ENCODE measurements around the gene CUX1. TPM values are rescaled to one million over a fixed set of nuclear protein-coding genes. Genes with fewer than 3 reads are reported as not detected.

CUX1 gene
- total and polyA plus RNA-seq, 2 of the 13 experiments (the other 11 are each of a cell fraction or from before 2014, with no cell fraction given): 13.7 to 14.9 TPM

- TF ChIP-seq ZNF251 (CRISPR knock-in tag; IDR thresholded peaks at IDR 0.05): no peak
- TF ChIP-seq GTF3A (CRISPR knock-in tag; conservative IDR thresholded peaks at IDR 0.05): no peak
- TF ChIP-seq, protein P1, sequence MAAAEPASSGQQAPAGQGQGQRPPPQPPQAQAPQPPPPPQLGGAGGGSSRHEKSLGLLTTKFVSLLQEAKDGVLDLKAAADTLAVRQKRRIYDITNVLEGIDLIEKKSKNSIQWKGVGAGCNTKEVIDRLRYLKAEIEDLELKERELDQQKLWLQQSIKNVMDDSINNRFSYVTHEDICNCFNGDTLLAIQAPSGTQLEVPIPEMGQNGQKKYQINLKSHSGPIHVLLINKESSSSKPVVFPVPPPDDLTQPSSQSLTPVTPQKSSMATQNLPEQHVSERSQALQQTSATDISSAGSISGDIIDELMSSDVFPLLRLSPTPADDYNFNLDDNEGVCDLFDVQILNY (CRISPR knock-in tag; conservative IDR thresholded peaks at IDR 0.05): no peak
- TF ChIP-seq, protein P2, sequence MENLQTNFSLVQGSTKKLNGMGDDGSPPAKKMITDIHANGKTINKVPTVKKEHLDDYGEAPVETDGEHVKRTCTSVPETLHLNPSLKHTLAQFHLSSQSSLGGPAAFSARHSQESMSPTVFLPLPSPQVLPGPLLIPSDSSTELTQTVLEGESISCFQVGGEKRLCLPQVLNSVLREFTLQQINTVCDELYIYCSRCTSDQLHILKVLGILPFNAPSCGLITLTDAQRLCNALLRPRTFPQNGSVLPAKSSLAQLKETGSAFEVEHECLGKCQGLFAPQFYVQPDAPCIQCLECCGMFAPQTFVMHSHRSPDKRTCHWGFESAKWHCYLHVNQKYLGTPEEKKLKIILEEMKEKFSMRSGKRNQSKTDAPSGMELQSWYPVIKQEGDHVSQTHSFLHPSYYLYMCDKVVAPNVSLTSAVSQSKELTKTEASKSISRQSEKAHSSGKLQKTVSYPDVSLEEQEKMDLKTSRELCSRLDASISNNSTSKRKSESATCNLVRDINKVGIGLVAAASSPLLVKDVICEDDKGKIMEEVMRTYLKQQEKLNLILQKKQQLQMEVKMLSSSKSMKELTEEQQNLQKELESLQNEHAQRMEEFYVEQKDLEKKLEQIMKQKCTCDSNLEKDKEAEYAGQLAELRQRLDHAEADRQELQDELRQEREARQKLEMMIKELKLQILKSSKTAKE (CRISPR knock-in tag; IDR thresholded peaks at IDR 0.05; ENCODE audit: borderline replicate concordance): 0 out of 2 replicates have a peak, but pooled peaks have one; percentile 50
- TF ChIP-seq TP53 (CRISPR knock-in tag; conservative IDR thresholded peaks at IDR 0.05): peak; percentile 24; the same call in 1 of the 2 replicates
- no peak for TF ChIP-seq ZBTB3 (CRISPR knock-in tag; IDR thresholded peaks at IDR 0.05; ENCODE audit: borderline replicate concordance, low read depth)
- TF ChIP-seq, protein P3, sequence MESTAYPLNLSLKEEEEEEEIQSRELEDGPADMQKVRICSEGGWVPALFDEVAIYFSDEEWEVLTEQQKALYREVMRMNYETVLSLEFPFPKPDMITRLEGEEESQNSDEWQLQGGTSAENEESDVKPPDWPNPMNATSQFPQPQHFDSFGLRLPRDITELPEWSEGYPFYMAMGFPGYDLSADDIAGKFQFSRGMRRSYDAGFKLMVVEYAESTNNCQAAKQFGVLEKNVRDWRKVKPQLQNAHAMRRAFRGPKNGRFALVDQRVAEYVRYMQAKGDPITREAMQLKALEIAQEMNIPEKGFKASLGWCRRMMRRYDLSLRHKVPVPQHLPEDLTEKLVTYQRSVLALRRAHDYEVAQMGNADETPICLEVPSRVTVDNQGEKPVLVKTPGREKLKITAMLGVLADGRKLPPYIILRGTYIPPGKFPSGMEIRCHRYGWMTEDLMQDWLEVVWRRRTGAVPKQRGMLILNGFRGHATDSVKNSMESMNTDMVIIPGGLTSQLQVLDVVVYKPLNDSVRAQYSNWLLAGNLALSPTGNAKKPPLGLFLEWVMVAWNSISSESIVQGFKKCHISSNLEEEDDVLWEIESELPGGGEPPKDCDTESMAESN (CRISPR knock-in tag; conservative IDR thresholded peaks at IDR 0.05): peak; percentile 72
- TF ChIP-seq NR1H2 (CRISPR knock-in tag; IDR thresholded peaks at IDR 0.05; ENCODE audit: borderline replicate concordance, low read depth): no peak; the same call in 1 of the 2 replicates
- TF ChIP-seq ZHX1 (CRISPR knock-in tag; IDR thresholded peaks at IDR 0.05; ENCODE audit: low read depth): no peak
- TF ChIP-seq RFX5 (IDR thresholded peaks at IDR 0.05; ENCODE audit: low read depth, low read length): no peak
- TF ChIP-seq ADNP (CRISPR knock-in tag; IDR thresholded peaks at IDR 0.05): no peak
- TF ChIP-seq, protein P4, sequence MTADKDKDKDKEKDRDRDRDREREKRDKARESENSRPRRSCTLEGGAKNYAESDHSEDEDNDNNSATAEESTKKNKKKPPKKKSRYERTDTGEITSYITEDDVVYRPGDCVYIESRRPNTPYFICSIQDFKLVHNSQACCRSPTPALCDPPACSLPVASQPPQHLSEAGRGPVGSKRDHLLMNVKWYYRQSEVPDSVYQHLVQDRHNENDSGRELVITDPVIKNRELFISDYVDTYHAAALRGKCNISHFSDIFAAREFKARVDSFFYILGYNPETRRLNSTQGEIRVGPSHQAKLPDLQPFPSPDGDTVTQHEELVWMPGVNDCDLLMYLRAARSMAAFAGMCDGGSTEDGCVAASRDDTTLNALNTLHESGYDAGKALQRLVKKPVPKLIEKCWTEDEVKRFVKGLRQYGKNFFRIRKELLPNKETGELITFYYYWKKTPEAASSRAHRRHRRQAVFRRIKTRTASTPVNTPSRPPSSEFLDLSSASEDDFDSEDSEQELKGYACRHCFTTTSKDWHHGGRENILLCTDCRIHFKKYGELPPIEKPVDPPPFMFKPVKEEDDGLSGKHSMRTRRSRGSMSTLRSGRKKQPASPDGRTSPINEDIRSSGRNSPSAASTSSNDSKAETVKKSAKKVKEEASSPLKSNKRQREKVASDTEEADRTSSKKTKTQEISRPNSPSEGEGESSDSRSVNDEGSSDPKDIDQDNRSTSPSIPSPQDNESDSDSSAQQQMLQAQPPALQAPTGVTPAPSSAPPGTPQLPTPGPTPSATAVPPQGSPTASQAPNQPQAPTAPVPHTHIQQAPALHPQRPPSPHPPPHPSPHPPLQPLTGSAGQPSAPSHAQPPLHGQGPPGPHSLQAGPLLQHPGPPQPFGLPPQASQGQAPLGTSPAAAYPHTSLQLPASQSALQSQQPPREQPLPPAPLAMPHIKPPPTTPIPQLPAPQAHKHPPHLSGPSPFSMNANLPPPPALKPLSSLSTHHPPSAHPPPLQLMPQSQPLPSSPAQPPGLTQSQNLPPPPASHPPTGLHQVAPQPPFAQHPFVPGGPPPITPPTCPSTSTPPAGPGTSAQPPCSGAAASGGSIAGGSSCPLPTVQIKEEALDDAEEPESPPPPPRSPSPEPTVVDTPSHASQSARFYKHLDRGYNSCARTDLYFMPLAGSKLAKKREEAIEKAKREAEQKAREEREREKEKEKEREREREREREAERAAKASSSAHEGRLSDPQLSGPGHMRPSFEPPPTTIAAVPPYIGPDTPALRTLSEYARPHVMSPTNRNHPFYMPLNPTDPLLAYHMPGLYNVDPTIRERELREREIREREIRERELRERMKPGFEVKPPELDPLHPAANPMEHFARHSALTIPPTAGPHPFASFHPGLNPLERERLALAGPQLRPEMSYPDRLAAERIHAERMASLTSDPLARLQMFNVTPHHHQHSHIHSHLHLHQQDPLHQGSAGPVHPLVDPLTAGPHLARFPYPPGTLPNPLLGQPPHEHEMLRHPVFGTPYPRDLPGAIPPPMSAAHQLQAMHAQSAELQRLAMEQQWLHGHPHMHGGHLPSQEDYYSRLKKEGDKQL (CRISPR knock-in tag; IDR thresholded peaks at IDR 0.05; ENCODE audit: low read depth): no peak
- TF ChIP-seq SIX4 (CRISPR knock-in tag; IDR thresholded peaks at IDR 0.05): 0 out of 2 replicates have a peak, but pooled peaks have one; percentile 35
- TF ChIP-seq HDAC1 (CRISPR knock-in tag; IDR thresholded peaks at IDR 0.05): peak; percentile 56; the same call in 1 of the 2 replicates
These were observed 39.3 kb downstream of the CUX1 start (continued) for GRCh38 chr7:101856473-101857357.
